Measurements from ENCODE around the gene MYRF. TPM values are rescaled to one million over a fixed set of nuclear protein-coding genes. Genes with fewer than 3 reads are reported as not detected.

MYRF gene
- total RNA-seq, 2 experiments from 2014 or later = 0.31 to 0.49 TPM

GRCh38 chr11:61793083-61793828 lies 40.8 kb downstream of the MYRF start:
- Histone ChIP-seq H3K36me3 (ENCODE audit: insufficient read depth, low read length) (peaks cover 36% of the 10 kb centered on the region), H3K4me3 (ENCODE audit: low read length) (peak overlapping the region; percentile 87), H3K4me1 (ENCODE audit: insufficient read depth, low read length) (peaks cover 34% of the 10 kb centered on the region), H3K27ac (ENCODE audit: low read depth in 1 of 2, low read length in 2 of 2) (peak overlapping the region; percentile 93 to 97), H3K27me3 (ENCODE audit: control insufficient read depth in 1 of 2, insufficient read depth in 2 of 2, low read length in 2 of 2) (no peaks in the 10 kb centered on the region), H3K9me3 (ENCODE audit: control insufficient read depth in 1 of 2, insufficient read depth in 1 of 2, low read length in 2 of 2) (no peaks in the 10 kb centered on the region)
- no peak for TF ChIP-seq CTCF (IDR thresholded peaks at IDR 0.05)
- Mint-ChIP-seq H3K36me3 (ENCODE audit: low read depth) (peaks cover 45% of the 10 kb centered on the region), H3K4me1 (ENCODE audit: low read depth) (peaks cover 44% of the 10 kb centered on the region), H3K9me3 (no peaks in the 10 kb centered on the region), H3K27me3 (no peaks in the 10 kb centered on the region), H3K4me3 (peak overlapping the region; percentile 94), H3K27ac (peak overlapping the region; percentile 95)
- CTCF ChIA-PET = interaction anchor here (1.0 to 1.9 kb wide), 3 partner anchors 60 to 315 kb away, joined by 3 to 9 read pairs (median 6); no protein-coding TSS in a partner anchor
- no peak for DNase-seq
- intact Hi-C loops (cut with DNase I, micrococcal nuclease) = loop anchor here (5.0 to 10.0 kb wide), 3 partner anchors 172 to 872 kb away; partner anchors contain the start of genes C11orf98 (in 1 of the 2), CSKMT (in 1 of the 2), FTH1 (in 1 of the 2) and SDHAF2 (in 1 of the 2)
- POLR2A ChIA-PET = interaction anchor here (0.6 to 2.8 kb wide), 9 partner anchors 14 to 578 kb away, joined by 3 to 12 read pairs (median 4); partner anchors contain the start of gene FTH1
- peak; percentile 13 for ATAC-seq (ENCODE audit: poor library complexity)

GRCh38 chr11:61793829-61794204 lies 41.4 kb downstream of the MYRF start:
- no peak overlapping the region for H3K27ac ChIP-seq (ENCODE audit: low read depth in 1 of 2, low read length in 2 of 2)
- H3K9me3 Mint-ChIP-seq = no peaks in the 10 kb centered on the region
- CTCF ChIA-PET = interaction anchor here (1.6 kb wide), 2 partner anchors 60 to 105 kb away, joined by 3 read pairs; no protein-coding TSS in a partner anchor
- DNase-seq (no peak), ATAC-seq (ENCODE audit: poor library complexity) (no peak)
- H3K4me1 ChIP-seq (ENCODE audit: insufficient read depth, low read length) = peaks cover 31% of the 10 kb centered on the region
- H3K27me3 ChIP-seq (ENCODE audit: control insufficient read depth in 1 of 2, insufficient read depth in 2 of 2, low read length in 2 of 2) = no peaks in the 10 kb centered on the region
- no peaks in the 10 kb centered on the region for H3K9me3 ChIP-seq (ENCODE audit: control insufficient read depth in 1 of 2, insufficient read depth in 1 of 2, low read length in 2 of 2)
- POLR2A ChIA-PET = interaction anchor here (0.6 to 1.3 kb wide), 2 partner anchors 174 to 577 kb away, joined by 3 to 6 read pairs; partner anchors contain the start of gene FTH1
- TF ChIP-seq CTCF (IDR thresholded peaks at IDR 0.05) = no peak
- no peaks in the 10 kb centered on the region for H3K27me3 Mint-ChIP-seq
- peak overlapping the region; percentile 95 for H3K27ac Mint-ChIP-seq
- intact Hi-C loops (cut with DNase I, micrococcal nuclease) = loop anchor here (5.0 to 10.0 kb wide), 3 partner anchors 171 to 871 kb away; partner anchors contain the start of genes C11orf98 (in 1 of the 2), CSKMT (in 1 of the 2), FTH1 (in 1 of the 2) and SDHAF2 (in 1 of the 2)
- H3K4me1 Mint-ChIP-seq (ENCODE audit: low read depth) = peaks cover 44% of the 10 kb centered on the region
- peaks cover 31% of the 10 kb centered on the region for H3K36me3 ChIP-seq (ENCODE audit: insufficient read depth, low read length)
- H3K4me3 Mint-ChIP-seq = peak overlapping the region; percentile 78
- peak overlapping the region; percentile 87 for H3K4me3 ChIP-seq (ENCODE audit: low read length)
- peaks cover 39% of the 10 kb centered on the region for H3K36me3 Mint-ChIP-seq (ENCODE audit: low read depth)

- Mint-ChIP-seq H3K9me3 (no peaks in the 10 kb centered on the region), H3K27me3 (no peaks in the 10 kb centered on the region), H3K27ac (peak overlapping the region; percentile 47), H3K4me3 (peak overlapping the region; percentile 11), H3K4me1 (ENCODE audit: low read depth) (peaks cover 41% of the 10 kb centered on the region), H3K36me3 (ENCODE audit: low read depth) (peaks cover 31% of the 10 kb centered on the region)
- peaks cover 31% of the 10 kb centered on the region for H3K4me1 ChIP-seq (ENCODE audit: insufficient read depth, low read length)
- intact Hi-C loops (cut with DNase I, micrococcal nuclease) = loop anchor here (5.0 to 10.0 kb wide), 3 partner anchors 170 to 870 kb away; partner anchors contain the start of genes C11orf98 (in 1 of the 2), CSKMT (in 1 of the 2), FTH1 (in 1 of the 2) and SDHAF2 (in 1 of the 2)
- no peak overlapping the region for H3K4me3 ChIP-seq (ENCODE audit: low read length)
- TF ChIP-seq CTCF (IDR thresholded peaks at IDR 0.05) = no peak
- H3K9me3 ChIP-seq (ENCODE audit: control insufficient read depth in 1 of 2, insufficient read depth in 1 of 2, low read length in 2 of 2) = no peaks in the 10 kb centered on the region
- peaks cover 23% of the 10 kb centered on the region for H3K36me3 ChIP-seq (ENCODE audit: insufficient read depth, low read length)
- ChIA-PET CTCF (interaction anchor here (1.0 to 1.6 kb wide), 2 partner anchors 104 to 314 kb away, joined by 3 read pairs; no protein-coding TSS in a partner anchor), POLR2A (no interaction called here)
- ATAC-seq (ENCODE audit: poor library complexity) (no peak), DNase-seq (no peak)
- no peaks in the 10 kb centered on the region for H3K27me3 ChIP-seq (ENCODE audit: control insufficient read depth in 1 of 2, insufficient read depth in 2 of 2, low read length in 2 of 2)
- H3K27ac ChIP-seq (ENCODE audit: low read depth in 1 of 2, low read length in 2 of 2) = no peak overlapping the region
These were observed 42.1 kb downstream of the MYRF start for GRCh38 chr11:61794579-61794978.

Measured in CD4-positive, alpha-beta T cell (primary cell).